MCF 10A (cell line): Measurements from ENCODE around the gene NR1H2. TPM values are rescaled to one million over a fixed set of nuclear protein-coding genes. Genes with fewer than 3 reads are reported as not detected.

Experiments
- BruUV-seq: library from RNA; stranded (reverse); fragments of 400-500 nt; replicated peaks from 2 replicates; lab custom pipeline; 2021; lab: Mats Ljungman, UMichigan
- CTCF ChIA-PET: fragments of 300-600 bp; sonication (Branson Sonifier 250); formaldehyde crosslinking; extraction: SDS; loops from one replicate; lab custom pipeline; 2021; ENCODE audit warnings: antibody characterized with exemption, inconsistent platforms; lab: Yijun Ruan, JAX
- POLR2A ChIA-PET: fragments of 300-600, 350-650 bp; sonication (Branson Sonifier 250); formaldehyde crosslinking; extraction: SDS; loops from one replicate; lab custom pipeline; 2020; ENCODE audit warnings: antibody characterized with exemption, inconsistent platforms; lab: Yijun Ruan, JAX
- DNase-seq: peaks from one replicate; pipeline ENCODE4 v3.0.0-alpha.2; 2018; ENCODE audit not compliant: unreplicated experiment
- H3K27ac Mint-ChIP-seq: one replicate; pipeline ENCODE4 v1.8.0; 2022; ENCODE audit warnings: mild to moderate bottlenecking, low read depth, mixed read lengths; ENCODE audit not compliant: unreplicated experiment
- H3K27me3 Mint-ChIP-seq: one replicate; pipeline ENCODE4 v1.8.0; 2022; ENCODE audit warnings: mixed read lengths; ENCODE audit not compliant: insufficient read depth, unreplicated experiment
- H3K36me3 Mint-ChIP-seq: one replicate; pipeline ENCODE4 v1.8.0; 2022; ENCODE audit warnings: mild to moderate bottlenecking, moderate library complexity, mixed read lengths; ENCODE audit not compliant: insufficient read depth, unreplicated experiment
- H3K4me1 Mint-ChIP-seq: one replicate; pipeline ENCODE4 v1.8.0; 2022; ENCODE audit warnings: mixed read lengths; ENCODE audit not compliant: insufficient read depth, unreplicated experiment
- H3K4me3 Mint-ChIP-seq: one replicate; pipeline ENCODE4 v1.8.0; 2022; ENCODE audit warnings: mild to moderate bottlenecking, moderate library complexity, mixed read lengths; ENCODE audit not compliant: unreplicated experiment
- H3K9me3 Mint-ChIP-seq: one replicate; pipeline ENCODE4 v1.8.0; 2022; ENCODE audit warnings: mixed read lengths; ENCODE audit not compliant: unreplicated experiment
- CTCF ChIP-seq: fragments of 200-600 bp; IDR thresholded peaks from one replicate; pipeline ENCODE4 v1.8.0; 2022; ENCODE audit warnings: antibody characterized with exemption, mild to moderate bottlenecking; ENCODE audit not compliant: unreplicated experiment
- intact Hi-C: fragments of 100-400 bp; cut with micrococcal nuclease; formaldehyde crosslinking; loops from 2 replicates; pipeline ENCODE4 v1.14.1; 2022
- total RNA-seq: library from RNA; stranded (reverse); gene quantifications from 2 replicates; pipeline ENCODE4 v1.2.3, GENCODE V29; 2022

The NR1H2 gene
- total RNA-seq, 1 experiment from 2014 or later: 62.0 TPM

- intact Hi-C loops: no loop called here
- DNase-seq: no peak
- H3K36me3 Mint-ChIP-seq: peaks cover 28% of the 10 kb centered on the region
- TF ChIP-seq CTCF: no peak
- CTCF ChIA-PET: no interaction called here
- H3K27me3 Mint-ChIP-seq: no peaks in the 10 kb centered on the region
- H3K9me3 Mint-ChIP-seq: no peaks in the 10 kb centered on the region
- BruUV-seq: no TSS peak
- POLR2A ChIA-PET: no interaction called here
- H3K4me3 Mint-ChIP-seq: no peak overlapping the region
- H3K27ac Mint-ChIP-seq: no peak overlapping the region
- no peaks in the 10 kb centered on the region for H3K4me1 Mint-ChIP-seq
Observed at GRCh38 chr19:50401605-50402450, 25.6 kb downstream of the NR1H2 start.

GRCh38 chr19:50402544-50403301, 26.5 kb downstream of the NR1H2 start:
- no peak overlapping the region for H3K27ac Mint-ChIP-seq
- ChIA-PET CTCF (no interaction called here), POLR2A (no interaction called here)
- H3K4me3 Mint-ChIP-seq: no peak overlapping the region
- no peak for DNase-seq
- intact Hi-C loops: no loop called here
- BruUV-seq: no TSS peak
- TF ChIP-seq CTCF: no peak
- no peaks in the 10 kb centered on the region for H3K9me3 Mint-ChIP-seq
- no peaks in the 10 kb centered on the region for H3K4me1 Mint-ChIP-seq
- H3K27me3 Mint-ChIP-seq: no peaks in the 10 kb centered on the region
- H3K36me3 Mint-ChIP-seq: peaks cover 32% of the 10 kb centered on the region

GRCh38 chr19:50406156-50406820, 30.0 kb downstream of the NR1H2 start:
- no peak for DNase-seq
- no TSS peak for BruUV-seq
- intact Hi-C loops: no loop called here
- Mint-ChIP-seq H3K4me1 (no peaks in the 10 kb centered on the region), H3K9me3 (no peaks in the 10 kb centered on the region), H3K4me3 (no peak overlapping the region), H3K36me3 (peaks cover 32% of the 10 kb centered on the region), H3K27me3 (no peaks in the 10 kb centered on the region), H3K27ac (no peak overlapping the region)
- ChIA-PET CTCF (interaction anchor here (0.5 kb wide), 1 partner anchor 517 kb away, joined by 3 read pairs; no protein-coding TSS in a partner anchor), POLR2A (no interaction called here)
- no peak for TF ChIP-seq CTCF

GRCh38 chr19:50406829-50407228, 30.6 kb downstream of the NR1H2 start:
- H3K9me3 Mint-ChIP-seq: no peaks in the 10 kb centered on the region
- no peak overlapping the region for H3K4me3 Mint-ChIP-seq
- no peaks in the 10 kb centered on the region for H3K27me3 Mint-ChIP-seq
- ChIA-PET POLR2A (no interaction called here), CTCF (no interaction called here)
- H3K4me1 Mint-ChIP-seq: no peaks in the 10 kb centered on the region
- H3K27ac Mint-ChIP-seq: no peak overlapping the region
- no TSS peak for BruUV-seq
- TF ChIP-seq CTCF: no peak
- H3K36me3 Mint-ChIP-seq: peaks cover 32% of the 10 kb centered on the region
- intact Hi-C loops: no loop called here
- no peak for DNase-seq
